HG02623 (cell line): ENCODE results near the gene GRAMD1B.

ENCODE experiments used
- ATAC-seq: cut with Tn5 transposase; IDR thresholded peaks from one replicate; pipeline ENCODE4 v1.9.1; 2021; ENCODE audit warnings: moderate library complexity; ENCODE audit not compliant: unreplicated experiment

GRAMD1B gene

GRCh38 chr11:123473941-123474677 is 44.0 kb downstream of the GRAMD1B start:
- no peak for ATAC-seq

- ATAC-seq, result no peak
Observed at GRCh38 chr11:123474994-123475393, 44.9 kb downstream of the GRAMD1B start.

- ATAC-seq, result no peak
Observed at GRCh38 chr11:123475469-123475868, 45.4 kb downstream of the GRAMD1B start.

- no peak for ATAC-seq
Observed at GRCh38 chr11:123477205-123477907, 47.3 kb downstream of the GRAMD1B start.

GRCh38 chr11:123478352-123478987 is 48.4 kb downstream of the GRAMD1B start:
- no peak for ATAC-seq

GRCh38 chr11:123479048-123479837 is 49.2 kb downstream of the GRAMD1B start:
- ATAC-seq, result peak; percentile 53

GRCh38 chr11:123480290-123480815 is 50.3 kb downstream of the GRAMD1B start:
- ATAC-seq, result no peak

- ATAC-seq, result no peak
Observed at GRCh38 chr11:123480882-123481281, 50.8 kb downstream of the GRAMD1B start.

- ATAC-seq, result no peak
Observed at GRCh38 chr11:123481640-123482039, 51.6 kb downstream of the GRAMD1B start.

- ATAC-seq, result no peak
Observed at GRCh38 chr11:123482218-123482617, 52.1 kb downstream of the GRAMD1B start.

- no peak for ATAC-seq
Observed at GRCh38 chr11:123483058-123483457, 53.0 kb downstream of the GRAMD1B start.

GRCh38 chr11:123483466-123483865 is 53.4 kb downstream of the GRAMD1B start:
- no peak for ATAC-seq

- ATAC-seq, result no peak
Observed at GRCh38 chr11:123484448-123484847, 54.4 kb downstream of the GRAMD1B start.

- no peak for ATAC-seq
Observed at GRCh38 chr11:123487157-123487744, 57.2 kb downstream of the GRAMD1B start.

- ATAC-seq, result no peak
Observed at GRCh38 chr11:123490527-123490926, 60.5 kb downstream of the GRAMD1B start.

- no peak for ATAC-seq
Observed at GRCh38 chr11:123491241-123491640, 61.2 kb downstream of the GRAMD1B start.

- ATAC-seq, result no peak
Observed at GRCh38 chr11:123493349-123494063, 63.4 kb downstream of the GRAMD1B start.

- ATAC-seq, result no peak
Observed at GRCh38 chr11:123494195-123495050, 64.4 kb downstream of the GRAMD1B start.

GRCh38 chr11:123504401-123504800 is 74.3 kb downstream of the GRAMD1B start:
- no peak for ATAC-seq
